K562 (cell line): Measurements from ENCODE around the gene WDR45. TPM values are rescaled to one million over a fixed set of nuclear protein-coding genes. Genes with fewer than 3 reads are reported as not detected.

ENCODE experiments used
- C11orf30 ChIP-seq: fragments of 450-650 bp; IDR thresholded peaks from 2 replicates; pipeline ENCODE4 v1.6.1; 2016; ENCODE audit warnings: low read depth, mild to moderate bottlenecking
- CCAR2 ChIP-seq: fragments of 200-400 bp; formaldehyde crosslinking; IDR thresholded peaks from 2 replicates; pipeline ENCODE4 v1.6.1; 2017; ENCODE audit warnings: mild to moderate bottlenecking, low read depth, low read length
- HDGF ChIP-seq: fragments of 450-650 bp; IDR thresholded peaks from 2 replicates; pipeline ENCODE4 v1.6.1; 2016
- PBX2 ChIP-seq, 2 experiments: IDR thresholded peaks in 1 of 2; conservative IDR thresholded peaks in 1 of 2; 2 replicates each; pipeline ENCODE4 v1.6.1; 2016; ENCODE audit warnings: low read depth in 2 of 2, mild to moderate bottlenecking in 1 of 2, missing compliant biosample characterization in 1 of 2, missing genetic modification characterization in 1 of 2, moderate library complexity in 1 of 2
- PHF21A ChIP-seq: fragments of 450-650 bp; IDR thresholded peaks from 2 replicates; pipeline ENCODE4 v1.6.1; 2017; ENCODE audit warnings: low read depth, borderline replicate concordance
- PPARD ChIP-seq: fragments of 250-450 bp; sonication (Bioruptor Pico); IDR thresholded peaks from 2 replicates; pipeline ENCODE4 v1.8.0; 2022; ENCODE audit warnings: inconsistent platforms, mild to moderate bottlenecking, moderate library complexity
- SIN3B ChIP-seq: fragments of 450-650 bp; IDR thresholded peaks from 2 replicates; pipeline ENCODE4 v1.6.1; 2017; ENCODE audit warnings: low read depth, mild to moderate bottlenecking, moderate library complexity
- TFE3 ChIP-seq: fragments of 450-650 bp; formaldehyde crosslinking; IDR thresholded peaks from 2 replicates; pipeline ENCODE4 v1.4.0; 2020; ENCODE audit warnings: mild to moderate bottlenecking, mixed read lengths
- ZFP91 ChIP-seq: sonication (generic); formaldehyde crosslinking; IDR thresholded peaks from 2 replicates; pipeline ENCODE4 v1.8.0; 2022; ENCODE audit warnings: mild to moderate bottlenecking, missing genetic modification reagents
- ZNF318 ChIP-seq, 2 experiments: fragments of 450-650 bp; IDR thresholded peaks; 2 replicates each; pipeline ENCODE4 v1.6.1; 2016; ENCODE audit warnings: mild to moderate bottlenecking in 2 of 2, borderline replicate concordance in 1 of 2, low read depth in 1 of 2, moderate library complexity in 1 of 2
- ZNF511 ChIP-seq: sonication (generic); formaldehyde crosslinking; IDR thresholded peaks from 2 replicates; pipeline ENCODE4 v1.8.0; 2022; ENCODE audit warnings: mild to moderate bottlenecking, missing genetic modification reagents
- polyA plus RNA-seq, 8 experiments: library from polyadenylated mRNA; depleted of rRNA in 4 of 8; stranded (reverse) in 5 of 8; unstranded in 3 of 8; fragments of >200 nt; fragmentation: Nextera tagmentation in 2 of 8; fragmentation: Illumina TruSeq in 1 of 8; extraction: Ambion mirVana in 2 of 8; extraction: Trizol in 1 of 8; gene quantifications; 2 replicates each; pipeline versions ENCODE4 v1.2.1 to v1.2.3, GENCODE V29; 2011 to 2014; ENCODE audit warnings: inconsistent platforms in 1 of 8, missing spikeins in 1 of 8
- total RNA-seq, 7 experiments: library from RNA; depleted of rRNA in 6 of 7; stranded (reverse); fragments of >200 nt in 6 of 7; fragmentation: Illumina TruSeq in 2 of 7; extraction: Trizol in 2 of 7; gene quantifications; 2 replicates each; pipeline versions ENCODE4 v1.2.1 to v1.2.3, GENCODE V29; 2011 to 2021; ENCODE audit warnings: low replicate concordance in 1 of 7

Gene WDR45
- total and polyA plus RNA-seq, 9 of the 15 experiments (the other 6 are each of a cell fraction or from before 2014, with no cell fraction given) = 19.4 to 136 (median 59.7) TPM

- TF ChIP-seq TFE3 (CRISPR knock-in tag) (no peak), SIN3B (no peak), C11orf30 (no peak), PHF21A (no peak), ZNF511 (CRISPR knock-in tag) (no peak), HDGF (no peak), ZFP91 (CRISPR knock-in tag) (no peak), PBX2 (CRISPR knock-in tag; IDR thresholded peaks at IDR 0.05; ENCODE audit: low read depth) (no peak), PBX2 (tag; conservative IDR thresholded peaks at IDR 0.05; ENCODE audit: low read depth) (no peak), ZNF318 (IDR thresholded peaks at IDR 0.05; ENCODE audit: borderline replicate concordance in 1 of 2, low read depth in 1 of 2) (no peak), CCAR2 (no peak), PPARD (CRISPR knock-in tag) (no peak)
Measured at GRCh38 chrX:49042581-49043219, 37.0 kb downstream of the WDR45 start (continued).
